Suprapubic skin (tissue), 4 donors: Measurements from ENCODE around the gene CD164. TPM values are rescaled to one million over a fixed set of nuclear protein-coding genes. Genes with fewer than 3 reads are reported as not detected.

ENCODE experiments used
- DNase-seq, 2 donors: peaks; one replicate each; pipeline ENCODE4 v3.0.0-alpha.2; 2019; ENCODE audit warnings: low spot score in 2 of 2
- H3K27ac ChIP-seq: fragments of 200-600 bp; sonication (generic); one replicate; pipeline ENCODE4 v1.5.1; 2019
- H3K27me3 ChIP-seq: fragments of 200-600 bp; sonication (generic); one replicate; pipeline ENCODE4 v1.5.1; 2019
- H3K36me3 ChIP-seq: fragments of 200-600 bp; sonication (generic); one replicate; pipeline ENCODE4 v1.5.1; 2019
- H3K4me1 ChIP-seq: fragments of 200-600 bp; sonication (generic); one replicate; pipeline ENCODE4 v1.5.1; 2019
- H3K4me3 ChIP-seq: fragments of 200-600 bp; sonication (generic); one replicate; pipeline ENCODE4 v1.5.1; 2019; ENCODE audit warnings: mild to moderate bottlenecking
- H3K9me3 ChIP-seq: fragments of 200-600 bp; sonication (generic); one replicate; pipeline ENCODE4 v1.5.1; 2019
- CTCF ChIP-seq, 2 donors: fragments of 200-600 bp in 1 of 2; fragments of 450-650 bp in 1 of 2; sonication (generic) in 1 of 2; IDR thresholded peaks; one replicate each; pipeline ENCODE4 v1.5.1; 2016 to 2019; ENCODE audit warnings: antibody characterized with exemption in 2 of 2, mild to moderate bottlenecking in 1 of 2, moderate library complexity in 1 of 2
- EP300 ChIP-seq: sonication (generic); formaldehyde crosslinking; IDR thresholded peaks from one replicate; pipeline ENCODE4 v1.6.1; 2017; ENCODE audit warnings: antibody characterized with exemption
- POLR2A ChIP-seq, 2 donors: fragments of 450-650 bp; IDR thresholded peaks; one replicate each; pipeline ENCODE4 v1.6.1; 2017; ENCODE audit warnings: antibody characterized with exemption in 2 of 2, mild to moderate bottlenecking in 2 of 2, moderate library complexity in 2 of 2
- POLR2AphosphoS5 ChIP-seq, 3 donors: sonication (generic); formaldehyde crosslinking; IDR thresholded peaks; one replicate each; pipeline ENCODE4 v1.6.1; 2017; ENCODE audit warnings: antibody characterized with exemption in 3 of 3
- WGBS: methylation state at CpG from one replicate; pipeline ENCODE4 v1.1.5; 2018; 5-methylcytosine and 5-hydroxymethylcytosine counted together
- total RNA-seq, 4 donors: library from RNA; depleted of rRNA; stranded (reverse); fragments of >200 nt; gene quantifications; one replicate each; pipeline ENCODE4 v1.1.0, GENCODE V29; 2016

Gene CD164
- total RNA-seq, 4 donors from 2014 or later, result 122 to 174 (median 139) TPM

GRCh38 chr6:109332748-109333147 lies 49.5 kb downstream of the CD164 start:
- Histone ChIP-seq H3K27ac (no peak overlapping the region), H3K9me3 (no peaks in the 10 kb centered on the region), H3K4me3 (no peak overlapping the region), H3K4me1 (no peaks in the 10 kb centered on the region), H3K36me3 (no peaks in the 10 kb centered on the region), H3K27me3 (no peaks in the 10 kb centered on the region)
- DNase-seq, result no peak
- WGBS, result 51% methylated on average over 2 of the region's 2 CpGs
- TF ChIP-seq POLR2A (IDR thresholded peaks at IDR 0.05), result no peak
- no peak for TF ChIP-seq POLR2AphosphoS5 (IDR thresholded peaks at IDR 0.05)
- TF ChIP-seq CTCF (IDR thresholded peaks at IDR 0.05), result no peak
- TF ChIP-seq EP300, result no peak

GRCh38 chr6:109331081-109331480 lies 51.2 kb downstream of the CD164 start:
- Histone ChIP-seq H3K27ac (no peak overlapping the region), H3K9me3 (no peaks in the 10 kb centered on the region), H3K36me3 (no peaks in the 10 kb centered on the region), H3K4me3 (no peak overlapping the region), H3K4me1 (no peaks in the 10 kb centered on the region), H3K27me3 (no peaks in the 10 kb centered on the region)
- DNase-seq, result no peak
- TF ChIP-seq EP300 (no peak), CTCF (IDR thresholded peaks at IDR 0.05) (no peak), POLR2A (IDR thresholded peaks at IDR 0.05) (no peak), POLR2AphosphoS5 (IDR thresholded peaks at IDR 0.05) (no peak)

GRCh38 chr6:109330263-109330662 lies 52.0 kb downstream of the CD164 start:
- H3K4me1 ChIP-seq, result no peaks in the 10 kb centered on the region
- TF ChIP-seq POLR2A (IDR thresholded peaks at IDR 0.05), result no peak
- TF ChIP-seq CTCF (IDR thresholded peaks at IDR 0.05), result no peak
- 84% methylated on average over 2 of the region's 2 CpGs for WGBS
- H3K4me3 ChIP-seq, result no peak overlapping the region
- H3K27me3 ChIP-seq, result no peaks in the 10 kb centered on the region
- DNase-seq, result no peak
- no peaks in the 10 kb centered on the region for H3K36me3 ChIP-seq
- no peaks in the 10 kb centered on the region for H3K9me3 ChIP-seq
- no peak overlapping the region for H3K27ac ChIP-seq

GRCh38 chr6:109328629-109329028 lies 53.6 kb downstream of the CD164 start:
- H3K4me1 ChIP-seq, result peaks cover 4% of the 10 kb centered on the region
- H3K9me3 ChIP-seq, result no peaks in the 10 kb centered on the region
- H3K4me3 ChIP-seq, result no peak overlapping the region
- H3K27me3 ChIP-seq, result no peaks in the 10 kb centered on the region
- TF ChIP-seq EP300 (no peak), CTCF (IDR thresholded peaks at IDR 0.05) (no peak), POLR2A (IDR thresholded peaks at IDR 0.05) (no peak), POLR2AphosphoS5 (IDR thresholded peaks at IDR 0.05) (no peak)
- H3K36me3 ChIP-seq, result no peaks in the 10 kb centered on the region
- WGBS, result 79% methylated on average over 4 of the region's 4 CpGs
- no peak overlapping the region for H3K27ac ChIP-seq
- DNase-seq, result no peak

- no peak for DNase-seq
- 90% methylated on average over 1 of the region's 1 CpG for WGBS
- no peak overlapping the region for H3K27ac ChIP-seq
- no peak for TF ChIP-seq POLR2A (IDR thresholded peaks at IDR 0.05)
- TF ChIP-seq POLR2AphosphoS5 (IDR thresholded peaks at IDR 0.05), result no peak
- TF ChIP-seq EP300, result no peak
- TF ChIP-seq CTCF (IDR thresholded peaks at IDR 0.05), result no peak
- no peaks in the 10 kb centered on the region for H3K27me3 ChIP-seq
- H3K36me3 ChIP-seq, result no peaks in the 10 kb centered on the region
- no peaks in the 10 kb centered on the region for H3K9me3 ChIP-seq
- H3K4me1 ChIP-seq, result peaks cover 9% of the 10 kb centered on the region
- H3K4me3 ChIP-seq, result no peak overlapping the region
Measured at GRCh38 chr6:109327959-109328358, 54.3 kb downstream of the CD164 start.
